OCI-LY1 (cell line): ENCODE data around the gene ITPKC.

Experiments used
- H2AFZ ChIP-seq: fragments of 200-600 bp; sonication (generic), shearing (Covaris generic); 2 replicates; pipeline ENCODE4 v1.6.0; 2014; ENCODE audit warnings: antibody characterized with exemption, mild to moderate bottlenecking, low read length
- H3F3A ChIP-seq: fragments of 200-600 bp; sonication (generic), shearing (Covaris generic); 2 replicates; pipeline ENCODE4 v1.6.0; 2014; ENCODE audit warnings: mild to moderate bottlenecking, antibody characterized with exemption, low read length, moderate library complexity; ENCODE audit not compliant: insufficient read depth
- H3K27ac ChIP-seq: fragments of 200-600 bp; sonication (generic); 2 replicates; pipeline ENCODE4 v1.5.1; 2014; ENCODE audit warnings: low read length, mixed run types, mild to moderate bottlenecking, low read depth; ENCODE audit not compliant: poor library complexity, severe bottlenecking
- H3K27me3 ChIP-seq: fragments of 200-600 bp; sonication (generic); 2 replicates; pipeline ENCODE4 v1.6.0; 2014; ENCODE audit warnings: antibody characterized with exemption, mild to moderate bottlenecking, low read length, moderate library complexity; ENCODE audit not compliant: insufficient read depth
- H3K36me3 ChIP-seq: fragments of 200-600 bp; sonication (generic); 2 replicates; pipeline ENCODE4 v1.6.1; 2014; ENCODE audit warnings: mild to moderate bottlenecking, antibody characterized with exemption, low read length, moderate library complexity, mixed read lengths; ENCODE audit not compliant: insufficient read depth
- H3K4me1 ChIP-seq: fragments of 200-600 bp; sonication (generic); 2 replicates; pipeline ENCODE4 v1.5.1; 2014; ENCODE audit warnings: mild to moderate bottlenecking, low read length, moderate library complexity; ENCODE audit not compliant: insufficient read depth, severe bottlenecking
- H3K4me2 ChIP-seq: fragments of 200-600 bp; sonication (generic), shearing (Covaris generic); 2 replicates; pipeline ENCODE4 v1.6.1; 2014; ENCODE audit warnings: low read length
- H3K4me3 ChIP-seq: fragments of 200-600 bp; sonication (generic); 2 replicates; pipeline ENCODE4 v1.5.1; 2014; ENCODE audit warnings: low read length, low read depth, mild to moderate bottlenecking, mixed read lengths; ENCODE audit not compliant: poor library complexity, severe bottlenecking
- H3K79me2 ChIP-seq: fragments of 200-600 bp; shearing (Covaris generic); 2 replicates; pipeline ENCODE4 v1.6.1; 2016; ENCODE audit warnings: mixed run types, low read length, mixed read lengths; ENCODE audit not compliant: insufficient read depth
- H3K9ac ChIP-seq: fragments of 200-600 bp; sonication (generic), shearing (Covaris generic); 2 replicates; pipeline ENCODE4 v1.6.1; 2014; ENCODE audit warnings: mild to moderate bottlenecking, low read length, mixed read lengths
- H3K9me2 ChIP-seq: fragments of 200-600 bp; sonication (generic), shearing (Covaris generic); 2 replicates; pipeline ENCODE4 v1.6.1; 2014; ENCODE audit warnings: low read depth, mild to moderate bottlenecking, low read length, mixed read lengths
- H3K9me3 ChIP-seq: fragments of 200-600 bp; shearing (Covaris generic); 2 replicates; pipeline ENCODE4 v1.6.1; 2014; ENCODE audit warnings: low read length, mixed read lengths
- H4K20me1 ChIP-seq: fragments of 200-600 bp; sonication (generic), shearing (Covaris generic); 2 replicates; pipeline ENCODE4 v1.6.0; 2016; ENCODE audit warnings: mild to moderate bottlenecking, low read length; ENCODE audit not compliant: insufficient read depth
- CTCF ChIP-seq: fragments of 200-600 bp; sonication (generic), shearing (Covaris generic); IDR thresholded peaks from 2 replicates; pipeline ENCODE4 v1.5.1; 2017; ENCODE audit warnings: mild to moderate bottlenecking, antibody characterized with exemption, low read length, moderate library complexity, mixed read lengths
- EZH2 ChIP-seq: fragments of 200-600 bp; sonication (generic), shearing (Covaris generic); IDR thresholded peaks from 2 replicates; pipeline ENCODE4 v1.8.0; 2017; ENCODE audit warnings: borderline replicate concordance, mixed run types, mild to moderate bottlenecking, antibody characterized with exemption, low read length, moderate library complexity, mixed read lengths

Gene ITPKC

GRCh38 chr19:40755791-40756190, 38.9 kb downstream of the ITPKC start:
- TF ChIP-seq CTCF (no peak), EZH2 (no peak)
- Histone ChIP-seq H3K4me1 (peaks cover 44% of the 10 kb centered on the region), H3K9me3 (no peaks in the 10 kb centered on the region), H3F3A (no peaks in the 10 kb centered on the region), H3K4me3 (peak overlapping the region; percentile 89), H3K27me3 (no peaks in the 10 kb centered on the region), H2AFZ (no peak overlapping the region), H3K36me3 (peaks cover 87% of the 10 kb centered on the region), H3K4me2 (peak overlapping the region; percentile 73), H3K79me2 (peaks cover 63% of the 10 kb centered on the region), H3K9me2 (no peaks in the 10 kb centered on the region), H4K20me1 (no peaks in the 10 kb centered on the region), H3K9ac (no peak overlapping the region; the same call in 1 of the 2 replicates), H3K27ac (peak overlapping the region; percentile 62)

- H3K79me2 ChIP-seq: peaks cover 57% of the 10 kb centered on the region
Measured at GRCh38 chr19:40756502-40757110, 39.7 kb downstream of the ITPKC start.

GRCh38 chr19:40758491-40758890, 41.6 kb downstream of the ITPKC start:
- no peaks in the 10 kb centered on the region for H3F3A ChIP-seq
- no peaks in the 10 kb centered on the region for H3K9me3 ChIP-seq
- peaks cover 92% of the 10 kb centered on the region for H3K36me3 ChIP-seq
- H4K20me1 ChIP-seq: no peaks in the 10 kb centered on the region
- no peaks in the 10 kb centered on the region for H3K9me2 ChIP-seq
- H3K9ac ChIP-seq: no peak overlapping the region
- H2AFZ ChIP-seq: no peak overlapping the region
- peaks cover 39% of the 10 kb centered on the region for H3K79me2 ChIP-seq
- no peak overlapping the region for H3K27ac ChIP-seq
- H3K4me1 ChIP-seq: peaks cover 34% of the 10 kb centered on the region
- H3K27me3 ChIP-seq: no peaks in the 10 kb centered on the region
- TF ChIP-seq EZH2 (no peak), CTCF (no peak)
- H3K4me3 ChIP-seq: no peak overlapping the region
- H3K4me2 ChIP-seq: no peak overlapping the region

More at GRCh38 chr19:40756502-40757110, 39.7 kb downstream of the ITPKC start:
- Histone ChIP-seq H3K36me3 (peaks cover 89% of the 10 kb centered on the region), H3K9me3 (no peaks in the 10 kb centered on the region), H3K9ac (no peak overlapping the region), H3K27ac (no peak overlapping the region), H3K9me2 (no peaks in the 10 kb centered on the region), H3K27me3 (no peaks in the 10 kb centered on the region), H3K4me2 (peak overlapping the region; percentile 73; the same call in 1 of the 2 replicates), H3K4me3 (peak overlapping the region; percentile 89), H3K4me1 (peaks cover 44% of the 10 kb centered on the region), H4K20me1 (no peaks in the 10 kb centered on the region), H2AFZ (no peak overlapping the region), H3F3A (no peaks in the 10 kb centered on the region)
- TF ChIP-seq EZH2 (no peak), CTCF (no peak)
